Measurements from ENCODE around the gene IL25.

Gene IL25

DNA sequence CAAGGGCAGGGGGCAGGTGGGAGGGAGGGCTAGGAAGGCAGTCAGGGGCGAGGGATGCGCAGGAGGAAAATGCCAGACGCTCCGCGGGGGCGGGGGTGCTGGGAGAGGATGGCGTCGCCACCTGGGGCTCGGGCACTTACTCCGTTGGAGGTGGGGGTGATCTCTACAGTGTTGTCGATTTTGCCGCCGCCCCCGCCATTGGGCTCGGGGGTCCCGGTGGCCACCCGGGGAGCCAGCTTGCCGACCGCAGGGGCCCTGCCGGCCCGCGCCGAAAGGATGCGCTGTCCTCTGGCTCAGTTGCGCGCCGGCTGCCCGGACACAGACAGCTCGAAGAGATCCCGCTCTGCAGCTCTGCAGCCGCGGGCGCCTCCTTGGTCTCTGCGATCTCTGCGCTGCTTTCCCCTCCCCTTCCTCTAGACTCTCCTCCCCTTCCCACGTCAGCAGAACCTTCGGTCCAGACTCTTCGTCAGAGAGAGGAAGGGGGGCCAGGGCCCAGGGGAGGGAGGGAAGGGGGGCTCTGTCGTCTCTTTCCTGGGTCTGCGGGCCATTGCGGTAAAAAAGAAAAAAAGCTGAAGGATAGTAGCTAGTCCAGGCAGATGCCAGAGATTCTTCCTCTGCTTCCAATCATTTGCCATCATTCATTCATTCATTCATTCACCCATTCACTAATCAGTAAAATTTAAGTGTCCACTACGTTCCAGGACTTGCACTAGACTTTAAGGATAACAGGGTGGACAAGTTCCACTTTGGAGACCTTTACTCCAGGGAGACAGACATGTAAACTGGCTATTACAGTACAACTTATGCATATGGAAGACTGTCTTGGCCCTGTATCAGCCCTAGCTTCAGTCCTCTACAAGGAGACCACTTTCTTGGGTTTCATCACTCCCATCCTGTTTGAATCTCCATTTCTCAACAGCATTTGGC is 19.8 kb upstream of the IL25 start, which contains the start of gene SLC22A17:
Gene SLC22A17, minus strand, starts transcription at position 382 of the 927 bp plus-strand sequence.
- DNase-seq (ENCODE audit: low read depth in 1 of 2, low spot score in 1 of 2), result peak; percentile 16 to 36

DNA sequence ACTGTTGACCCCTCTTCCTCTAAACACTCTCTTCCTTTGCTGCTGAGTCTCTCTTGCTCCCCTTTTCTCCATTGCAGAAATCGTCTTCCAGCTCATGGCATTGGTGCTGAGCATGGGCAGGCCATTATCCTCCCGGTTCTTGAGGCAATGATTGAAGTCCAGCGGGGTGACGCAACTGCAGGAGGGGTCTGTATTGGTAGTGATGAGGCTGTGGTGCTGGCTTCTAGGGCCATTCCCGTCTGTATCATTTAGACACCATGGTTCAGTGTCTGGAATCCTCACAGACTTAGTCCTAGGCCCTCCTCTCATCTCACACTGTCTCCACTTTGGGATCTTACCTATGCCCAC is 19.2 kb upstream of the IL25 start:
- no peak for DNase-seq (ENCODE audit: low read depth in 1 of 2, low spot score in 1 of 2)

DNA sequence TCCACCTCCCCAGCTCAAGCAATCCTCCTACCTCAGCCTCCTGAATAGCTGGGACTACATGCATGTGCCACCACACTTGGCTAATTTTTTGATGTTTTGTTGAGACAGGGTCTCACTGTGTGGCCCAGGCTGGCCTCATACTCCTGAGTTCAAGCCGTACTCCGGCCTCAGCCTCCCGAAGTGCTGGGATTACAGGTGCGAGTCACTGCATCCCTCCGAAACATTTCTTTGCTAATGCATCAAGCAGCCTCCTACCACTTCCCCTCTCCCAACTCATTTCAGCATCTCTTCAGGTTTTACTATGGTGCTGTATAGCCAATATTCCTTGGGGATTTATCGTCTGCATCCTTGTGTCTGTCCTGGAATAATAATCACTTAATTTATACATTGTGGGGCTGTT is 17.6 kb upstream of the IL25 start:
- no peak for DNase-seq (ENCODE audit: low read depth in 1 of 2, low spot score in 1 of 2)

DNA sequence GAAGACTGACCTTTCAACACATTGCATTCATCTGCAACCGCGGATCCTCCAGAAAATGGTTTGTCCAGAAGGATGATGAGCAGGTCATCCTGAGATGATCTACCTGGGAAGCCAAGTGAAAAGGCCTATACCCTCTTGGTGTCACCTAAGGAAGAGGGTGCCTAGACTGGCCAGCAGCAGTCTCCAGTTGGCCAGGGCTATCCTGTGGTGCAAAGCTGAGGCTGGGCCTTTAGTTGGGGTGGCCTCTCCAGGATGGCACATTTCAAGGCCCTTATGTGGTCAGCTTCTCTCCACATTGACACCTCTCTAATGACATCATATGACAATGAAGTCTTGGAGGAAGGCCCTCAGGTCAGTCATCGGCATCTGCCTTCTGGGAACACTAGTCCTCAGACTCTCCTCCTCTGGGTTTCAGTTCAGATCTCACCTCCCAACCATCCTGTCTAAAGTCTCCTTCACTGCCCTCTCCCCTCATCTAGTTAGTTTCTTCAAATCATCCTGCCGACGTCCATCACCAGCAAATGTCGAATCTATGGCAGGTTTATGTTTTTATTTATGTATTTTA is 16.7 kb upstream of the IL25 start:
- no peak for DNase-seq (ENCODE audit: low read depth in 1 of 2, low spot score in 1 of 2)

DNA sequence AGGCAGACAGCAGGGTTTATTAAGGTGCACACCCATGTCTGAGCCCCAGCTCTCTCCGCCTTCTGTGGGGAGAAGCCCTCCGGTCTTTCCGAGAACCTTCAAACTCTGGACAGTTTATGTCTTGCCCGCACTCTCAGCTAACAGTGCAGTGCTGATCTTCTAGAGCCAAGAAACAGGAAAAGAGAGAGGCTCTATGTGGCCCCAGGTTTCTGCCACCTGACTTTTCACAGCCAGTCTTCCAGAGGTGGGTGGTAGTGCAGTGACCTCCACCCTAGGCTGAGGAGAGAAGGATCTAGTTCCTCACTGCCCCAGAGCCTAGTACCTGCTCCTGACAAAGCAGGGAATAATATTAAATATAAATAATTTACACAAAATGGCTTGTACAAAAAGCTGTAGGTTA is 15.9 kb upstream of the IL25 start:
- DNase-seq (ENCODE audit: low read depth in 1 of 2, low spot score in 1 of 2), result no peak

DNA sequence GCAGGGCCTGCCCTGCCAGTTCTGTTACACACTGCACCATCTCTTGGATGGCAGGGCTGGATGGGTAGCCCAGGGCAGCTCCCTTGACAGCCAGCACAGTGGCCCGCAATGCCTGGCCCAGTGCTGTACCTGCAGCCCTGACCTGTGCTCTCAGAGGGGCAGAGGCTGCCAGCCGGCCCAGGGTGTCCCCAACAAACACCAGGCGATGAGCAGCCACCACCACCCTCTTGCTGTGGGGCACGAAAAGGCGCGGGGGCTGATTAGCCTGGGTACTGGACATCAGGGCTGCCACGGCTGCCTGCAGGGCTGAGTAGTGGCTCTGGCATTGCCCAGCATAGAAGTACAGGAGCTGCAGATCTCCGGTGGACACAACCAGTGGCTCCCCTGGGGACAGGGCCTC is 15.3 kb upstream of the IL25 start:
- no peak for DNase-seq (ENCODE audit: low read depth in 1 of 2, low spot score in 1 of 2)

DNA sequence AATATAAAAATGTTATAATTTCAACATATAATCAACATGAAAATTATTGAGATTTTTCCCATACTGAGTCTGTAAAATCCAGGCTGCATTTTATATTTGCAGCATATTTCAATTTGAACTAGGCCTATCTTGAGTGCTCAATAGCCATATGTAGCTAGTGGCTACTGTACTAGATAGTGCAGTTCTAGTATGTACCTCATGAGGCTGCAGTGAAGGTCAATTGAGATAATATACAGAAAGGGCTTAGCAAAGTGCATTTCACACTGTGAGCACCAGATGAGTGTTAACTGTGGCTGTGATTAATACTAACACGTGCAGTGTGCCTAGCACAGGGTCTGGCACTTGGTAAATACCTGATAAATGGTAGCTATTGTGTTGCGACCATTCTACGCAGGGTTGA is 14.6 kb upstream of the IL25 start:
- DNase-seq (ENCODE audit: low read depth in 1 of 2, low spot score in 1 of 2), result no peak

DNA sequence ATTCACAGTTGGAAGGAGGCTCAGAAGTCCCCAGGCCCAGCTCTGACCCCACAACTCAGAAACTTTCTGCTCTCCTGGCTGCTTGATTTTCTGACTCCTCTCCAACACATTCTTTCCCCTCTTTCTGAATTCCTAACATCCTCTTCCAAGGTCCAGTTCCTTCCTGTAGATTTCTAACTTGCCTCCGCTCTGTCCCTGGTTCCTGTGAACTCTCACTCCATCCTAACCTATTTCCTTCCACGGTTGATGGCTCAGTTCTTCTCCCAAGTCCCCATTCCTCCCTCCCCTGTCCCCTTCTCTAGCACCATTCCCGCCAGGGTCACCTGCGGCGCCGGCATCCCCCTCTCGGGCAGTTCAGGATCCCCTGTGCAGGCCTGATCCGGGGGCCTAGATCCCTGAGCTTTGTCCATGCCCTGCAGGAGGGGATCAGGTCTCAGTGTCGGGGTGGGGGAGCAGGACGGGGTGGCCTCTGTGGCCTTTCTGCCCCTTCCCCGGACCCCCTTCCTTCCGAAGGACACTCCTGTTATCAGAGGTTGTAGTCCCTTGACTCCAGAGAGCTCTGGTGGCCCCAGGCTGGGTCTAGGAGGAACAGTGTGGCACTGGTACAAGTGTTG is 13.9 kb upstream of the IL25 start:
- no peak for DNase-seq (ENCODE audit: low read depth in 1 of 2, low spot score in 1 of 2)

DNA sequence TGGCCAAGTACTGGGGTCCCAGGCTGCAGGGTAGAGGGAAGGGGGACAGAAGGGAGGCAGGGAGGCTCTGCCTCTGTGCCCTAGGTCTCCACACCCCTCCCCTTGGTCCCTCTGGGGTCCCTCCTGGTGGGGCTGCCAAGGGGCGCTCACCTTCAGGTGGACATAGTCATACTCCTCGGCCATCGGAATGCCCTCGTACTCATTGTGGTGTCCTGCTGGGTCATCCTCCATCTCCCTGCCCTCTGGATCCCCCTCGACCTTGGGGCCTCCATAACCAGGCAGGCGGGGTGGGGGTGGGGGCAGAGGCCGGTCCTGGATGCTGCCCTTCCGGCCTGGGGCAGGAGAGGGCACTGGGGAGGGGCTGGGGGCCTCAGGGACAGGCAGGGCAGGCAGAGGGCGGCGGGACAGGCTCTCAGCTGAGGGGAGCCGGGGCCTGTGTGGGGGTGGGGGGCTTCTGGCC is 13.4 kb upstream of the IL25 start:
- DNase-seq (ENCODE audit: low read depth in 1 of 2, low spot score in 1 of 2), result no peak

DNA sequence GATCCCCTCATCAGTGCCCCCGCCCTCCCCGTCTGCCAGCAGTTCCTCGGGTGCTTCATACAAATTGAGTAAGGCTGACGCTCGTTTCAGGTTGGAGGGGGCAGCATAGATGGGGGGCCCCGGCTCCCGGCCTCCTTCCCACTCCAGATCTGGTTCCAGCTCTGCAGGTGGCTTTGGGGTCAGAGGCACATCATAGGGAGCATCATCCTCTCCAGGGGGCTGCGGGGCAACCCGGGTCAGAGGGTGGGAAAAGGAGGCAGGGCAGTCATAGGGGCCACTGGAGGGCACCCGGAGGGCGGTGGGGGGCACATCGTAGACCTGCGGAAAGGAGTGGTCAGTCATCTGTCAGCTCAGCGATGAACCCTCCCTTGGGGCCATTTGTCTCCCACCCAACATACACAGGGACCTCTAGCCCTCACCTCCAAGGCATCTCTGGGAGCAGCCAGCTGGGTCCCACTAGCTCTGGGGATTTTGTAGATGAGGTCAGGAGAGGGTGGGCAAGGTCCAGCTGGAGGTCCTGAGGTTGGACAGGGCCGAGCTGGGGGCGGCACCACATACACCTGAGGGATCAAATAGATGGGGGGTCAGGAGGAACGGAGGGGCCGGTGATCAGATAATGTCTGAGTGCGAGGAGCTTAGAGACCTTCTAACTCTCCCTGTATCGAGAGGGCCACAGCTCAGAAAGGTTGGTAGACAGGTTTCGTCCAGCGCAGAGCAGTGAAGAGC is 12.7 kb upstream of the IL25 start:
- DNase-seq (ENCODE audit: low read depth in 1 of 2, low spot score in 1 of 2), result no peak

DNA sequence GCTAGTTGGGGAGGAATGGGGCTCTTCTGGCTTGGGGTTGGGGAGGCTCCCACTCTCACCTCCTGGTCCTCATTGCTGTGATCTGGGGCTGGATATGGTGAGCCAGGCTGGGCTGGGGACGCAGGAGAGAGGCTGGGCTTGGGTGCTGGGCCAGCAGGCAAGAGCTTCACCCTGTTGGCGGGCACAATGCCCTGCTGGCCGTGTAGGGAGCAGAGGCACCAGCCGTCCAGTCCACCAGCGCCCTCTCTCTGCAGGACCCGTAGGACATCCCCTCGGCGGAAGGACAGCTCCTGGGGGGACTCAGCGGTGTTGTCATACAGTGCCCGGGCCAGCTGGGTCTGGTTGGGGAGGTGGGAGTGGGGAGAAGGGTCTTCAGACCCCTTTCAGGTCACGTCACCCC is 12.1 kb upstream of the IL25 start:
- no peak for DNase-seq (ENCODE audit: low read depth in 1 of 2, low spot score in 1 of 2)

DNA sequence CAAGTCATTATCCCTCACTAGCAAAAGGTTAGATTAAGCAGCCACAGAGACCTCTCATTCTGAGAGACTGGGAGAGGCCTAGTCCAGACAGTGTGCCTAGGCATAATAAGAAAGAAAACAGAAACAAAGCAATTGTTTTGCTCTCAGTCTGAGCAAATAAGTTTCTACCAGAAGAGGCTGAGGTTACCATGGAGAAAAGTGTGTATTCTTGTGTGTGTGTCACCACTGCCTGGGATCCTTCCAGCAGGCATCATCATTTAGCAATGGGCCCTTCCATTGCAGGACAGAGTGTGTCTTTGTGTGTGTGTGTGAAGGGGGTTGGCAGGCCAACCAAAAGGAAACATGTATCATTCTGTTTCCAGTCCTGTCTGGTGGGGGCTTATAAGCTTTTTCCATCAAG is 11.3 kb upstream of the IL25 start:
- no peak for DNase-seq (ENCODE audit: low read depth in 1 of 2, low spot score in 1 of 2)

DNA sequence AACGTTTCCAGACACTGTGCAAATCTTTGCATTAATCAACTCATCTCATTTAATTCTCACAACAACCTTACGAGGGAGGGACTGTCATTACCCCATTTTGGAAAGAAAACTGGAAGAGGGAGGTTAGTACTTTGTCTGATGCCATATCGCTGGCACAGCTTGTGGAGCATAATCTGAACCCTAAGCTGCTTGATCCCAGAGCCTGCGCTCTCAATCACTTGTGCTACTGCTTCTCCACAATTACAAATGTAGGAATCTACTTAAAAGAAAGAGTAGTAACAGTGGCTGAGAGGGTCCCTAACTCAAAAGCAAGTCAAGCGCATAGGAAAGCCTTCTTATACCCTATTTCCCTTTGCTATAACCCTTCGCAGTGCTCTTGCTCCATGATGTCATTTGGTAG is 10.8 kb upstream of the IL25 start:
- DNase-seq (ENCODE audit: low read depth in 1 of 2, low spot score in 1 of 2), result no peak

DNA sequence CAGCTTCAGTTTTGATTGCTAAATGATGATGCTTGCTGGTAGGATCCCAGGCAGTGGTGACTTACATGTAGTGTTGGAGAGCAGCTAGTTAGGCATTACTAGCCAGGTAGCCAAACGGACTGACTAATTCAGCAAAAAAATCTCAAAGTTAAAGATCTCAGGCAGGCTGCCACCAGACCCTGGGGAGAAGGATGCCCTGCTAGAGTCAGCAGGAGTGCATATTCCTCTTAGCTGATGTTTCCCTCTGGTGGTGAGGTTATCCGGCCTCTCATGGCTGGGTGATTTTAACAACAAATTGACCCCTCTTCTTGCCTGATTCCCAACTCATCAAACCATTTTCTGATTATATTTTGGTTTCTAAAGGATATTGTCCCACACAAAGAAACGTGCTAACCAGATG is 10.4 kb upstream of the IL25 start:
- DNase-seq (ENCODE audit: low read depth in 1 of 2, low spot score in 1 of 2), result no peak

DNA sequence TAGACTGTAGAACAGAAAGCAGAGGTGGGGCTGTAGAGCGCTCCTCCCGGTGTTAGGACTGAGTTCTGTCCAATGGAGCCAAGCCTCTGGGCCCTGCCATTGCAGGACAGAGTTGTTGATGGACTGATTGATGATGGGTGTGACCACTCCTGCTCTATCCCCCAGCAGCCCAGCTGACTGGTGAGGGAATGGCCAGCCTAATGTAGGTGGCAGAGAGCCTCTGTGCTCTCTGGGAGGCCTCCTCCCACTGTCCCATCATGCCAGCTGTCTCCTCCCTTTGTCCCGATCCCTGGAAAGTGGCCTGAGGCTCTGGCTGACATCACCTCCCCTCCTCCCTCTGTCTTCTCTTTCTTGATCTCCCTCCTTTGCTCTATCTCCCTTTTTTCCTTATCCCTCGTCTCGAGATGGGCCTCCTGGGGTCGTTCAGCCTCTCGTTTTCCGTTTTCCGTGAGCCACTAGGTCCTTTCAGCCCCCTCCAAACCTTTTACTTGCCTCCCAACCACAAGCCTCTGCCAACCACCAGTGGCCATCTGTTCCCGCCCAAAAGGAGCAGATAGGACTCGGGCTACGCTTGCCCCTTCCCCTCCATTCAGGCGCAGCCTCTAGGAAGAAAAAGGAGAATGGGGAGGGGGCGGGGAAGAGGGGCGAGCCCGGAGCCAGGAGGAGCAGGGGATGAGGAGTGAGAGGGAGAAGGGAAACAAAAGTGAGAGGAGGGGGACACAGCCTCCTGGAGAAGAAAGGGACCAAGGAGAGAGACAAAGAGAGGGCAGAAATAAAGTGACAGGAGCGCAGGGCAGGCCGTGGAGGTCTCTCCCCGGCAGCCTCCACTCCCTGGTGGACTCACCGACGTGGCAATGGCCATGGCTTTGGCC is 8.2 kb upstream of the IL25 start:
- DNase-seq (ENCODE audit: low read depth in 1 of 2, low spot score in 1 of 2), result no peak

DNA sequence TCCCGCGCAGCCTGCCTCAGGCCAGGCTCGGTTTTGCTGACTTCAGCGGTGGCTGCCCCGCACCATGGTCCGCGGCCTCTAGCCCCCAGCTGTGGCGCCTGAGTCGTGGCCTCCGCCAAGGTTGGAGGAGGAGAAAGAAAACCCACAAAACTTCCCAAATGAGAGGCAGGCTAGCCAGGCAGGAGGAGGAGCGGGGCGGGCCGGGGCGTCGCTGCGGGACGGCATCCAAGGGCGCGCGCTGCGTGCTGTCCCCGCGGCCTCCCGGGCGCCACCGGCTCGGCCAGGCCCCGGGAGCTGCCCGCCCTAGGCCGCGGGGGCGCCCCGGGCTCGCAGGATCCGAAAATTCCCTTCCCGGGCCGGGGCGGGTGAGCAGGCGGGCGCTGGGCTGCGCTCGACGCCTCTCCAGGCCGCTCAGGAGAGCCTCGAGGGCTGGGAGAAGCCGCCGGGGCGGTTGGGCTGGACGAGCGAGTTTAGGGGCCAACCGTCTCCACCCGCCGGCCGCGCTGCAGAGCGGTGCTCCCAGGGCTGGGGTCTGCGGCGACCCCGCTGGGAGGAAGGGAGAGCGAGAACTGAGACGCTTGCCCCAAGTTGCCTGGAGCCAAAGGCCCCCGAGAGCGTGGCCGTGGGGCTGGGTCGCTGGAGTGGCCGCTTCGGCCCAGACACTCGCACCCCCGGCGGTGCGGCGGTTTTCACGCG is 7.4 kb upstream of the IL25 start, which contains the start of gene EFS:
Gene EFS, minus strand, starts transcription at position 137 of the 696 bp plus-strand sequence. CDS start 147 bp downstream, outside the sequence.
- no peak for DNase-seq (ENCODE audit: low read depth in 1 of 2, low spot score in 1 of 2)

DNA sequence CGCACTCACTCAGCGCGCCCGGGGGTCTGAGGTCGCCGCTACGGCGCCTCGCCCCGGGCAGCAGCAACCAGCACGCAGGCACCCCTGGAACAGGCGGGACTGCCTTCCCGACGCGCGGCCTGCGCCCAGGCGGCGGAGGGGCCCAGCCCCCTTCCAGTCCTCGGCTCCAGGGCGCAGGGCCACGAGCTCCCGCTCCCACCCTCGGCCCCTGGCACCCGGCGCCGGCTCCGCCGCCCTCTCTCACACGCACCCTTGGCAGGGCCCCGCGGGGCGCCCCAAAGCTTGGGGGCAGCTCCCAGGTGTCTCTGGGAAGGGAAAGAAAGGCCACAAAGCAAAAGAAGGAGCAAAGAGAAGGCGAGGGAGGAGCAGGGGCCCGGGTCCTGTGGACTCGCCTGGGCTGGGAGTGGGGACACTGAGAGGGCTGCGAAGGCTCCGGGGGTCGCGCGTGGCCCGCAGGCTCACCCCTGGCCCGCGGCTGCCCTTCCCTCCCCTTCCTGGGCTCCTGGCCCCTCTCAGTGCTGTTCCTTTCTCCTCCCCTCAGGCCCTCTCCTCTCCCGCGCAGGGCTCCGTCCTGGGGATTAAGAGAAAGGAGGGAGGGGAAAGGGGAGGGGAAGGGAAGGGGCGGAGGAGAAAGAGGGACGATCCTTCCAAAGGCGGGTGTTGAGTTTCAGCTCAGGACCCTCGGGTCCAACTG is 6.7 kb upstream of the IL25 start:
- DNase-seq (ENCODE audit: low read depth in 1 of 2, low spot score in 1 of 2), result no peak

DNA sequence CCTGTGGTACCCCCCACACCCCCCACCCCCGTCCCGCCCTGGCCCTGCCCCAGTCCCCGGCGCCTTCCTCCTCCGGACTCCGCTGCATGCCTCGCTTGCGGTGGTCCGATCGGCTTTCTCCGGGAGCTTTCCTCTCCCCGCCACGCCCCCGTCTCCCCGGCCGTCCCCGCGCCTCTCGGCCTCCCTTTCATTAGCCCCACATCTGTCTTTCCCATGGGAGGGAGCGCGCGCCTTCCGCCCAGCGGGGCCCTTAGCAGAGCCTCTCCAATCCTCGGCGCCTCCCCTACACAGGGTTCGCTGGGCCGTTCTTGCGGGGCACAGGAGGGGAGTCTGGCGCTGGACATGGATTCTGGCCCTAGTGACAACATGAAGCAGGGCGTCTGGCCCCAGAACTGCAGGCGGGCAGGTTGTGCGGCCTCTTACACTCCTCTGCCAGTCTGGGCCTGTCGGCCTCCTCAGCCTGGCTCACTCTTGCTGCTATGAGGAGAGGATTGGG is 6.1 kb upstream of the IL25 start:
- no peak for DNase-seq (ENCODE audit: low read depth in 1 of 2, low spot score in 1 of 2)

DNA sequence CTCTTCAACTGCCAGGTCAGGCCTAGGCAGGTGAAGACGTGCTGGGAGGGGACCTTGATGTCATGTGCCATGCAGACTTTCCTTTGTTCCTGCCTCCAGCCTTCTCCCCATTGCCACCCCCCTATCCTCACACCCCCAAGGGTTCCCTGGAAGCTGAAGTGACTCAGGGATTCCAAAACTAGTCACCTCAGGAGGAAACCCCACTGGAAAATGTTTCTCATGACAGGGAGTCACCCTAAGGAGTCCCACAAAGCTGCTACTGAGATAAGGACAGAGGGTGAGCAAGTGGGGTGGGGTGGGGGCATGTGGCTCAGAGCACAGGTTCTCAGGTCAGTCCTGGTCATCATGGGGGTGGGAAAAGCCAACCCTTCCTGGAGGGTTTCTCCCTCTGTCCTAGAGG is 2.4 kb upstream of the IL25 start:
- no peak for DNase-seq (ENCODE audit: low read depth in 1 of 2, low spot score in 1 of 2)
